Endothelial cell of umbilical vein (primary cell): ENCODE measurements around the gene LRRC7. TPM values are rescaled to one million over a fixed set of nuclear protein-coding genes. Genes with fewer than 3 reads are reported as not detected.

Source experiments
- BruUV-seq: library from RNA; stranded (reverse); fragments of 400-500 nt; replicated peaks from 2 replicates; lab custom pipeline; 2021; lab: Mats Ljungman, UMichigan
- CTCF ChIA-PET: fragments of 300-600, 350-600 bp; sonication (Branson Sonifier 250); formaldehyde crosslinking; loops from one replicate; lab custom pipeline; 2021; ENCODE audit warnings: antibody characterized with exemption, inconsistent platforms; lab: Charles Lee
- POLR2A ChIA-PET: fragments of 300-600, 350-600 bp; sonication (Branson Sonifier 250); formaldehyde crosslinking; loops from one replicate; lab custom pipeline; 2021; ENCODE audit warnings: antibody characterized with exemption, inconsistent platforms; lab: Charles Lee
- DNase-seq: peaks from one replicate; pipeline ENCODE4 v3.0.0-alpha.2; 2011; ENCODE audit warnings: low read depth, low spot score
- FAIRE-seq: peaks from 2 replicates; lab custom pipeline; 2011; peaks lifted over from hg19 to GRCh38; lab: Jason Lieb, UNC
- H2AFZ ChIP-seq: 2 replicates; pipeline ENCODE4 v1.6.0; 2012; ENCODE audit warnings: low read depth, low read length, control low read depth, inconsistent platforms
- H3K27ac ChIP-seq: 2 replicates; pipeline ENCODE4 v1.5.1; 2011; ENCODE audit warnings: low read depth, mild to moderate bottlenecking, control low read depth, low read length, moderate library complexity; ENCODE audit not compliant: insufficient read depth
- H3K27me3 ChIP-seq, 2 experiments: 2 replicates each; pipeline versions ENCODE4 v1.6.0 to v1.6.1; 2011; ENCODE audit warnings: low read length in 2 of 2, mixed read lengths in 1 of 2; ENCODE audit not compliant: control insufficient read depth in 2 of 2, insufficient read depth in 2 of 2
- H3K36me3 ChIP-seq, 2 experiments: 2 replicates in 1 of 2; 3 replicates in 1 of 2; pipeline ENCODE4 v1.5.1; 2011; ENCODE audit warnings: low read length in 2 of 2, mild to moderate bottlenecking in 1 of 2, moderate library complexity in 1 of 2; ENCODE audit not compliant: control insufficient read depth in 2 of 2, insufficient read depth in 2 of 2; ENCODE audit errors: extremely low read depth in 1 of 2
- H3K4me1 ChIP-seq: 3 replicates; pipeline ENCODE4 v1.5.1; 2011; ENCODE audit warnings: mild to moderate bottlenecking, low read length; ENCODE audit not compliant: control insufficient read depth, insufficient read depth; ENCODE audit errors: extremely low read depth
- H3K4me2 ChIP-seq: 2 replicates; pipeline ENCODE4 v1.6.1; 2011; ENCODE audit warnings: low read length, control low read depth, mixed read lengths; ENCODE audit not compliant: insufficient read depth
- H3K4me3 ChIP-seq, 3 experiments: fragments of 200-600 bp in 1 of 3; sonication (generic), shearing (Covaris generic) in 1 of 3; replicated peaks in 1 of 3; 2 replicates each; pipeline ENCODE4 v1.5.1; 2011 to 2016; ENCODE audit warnings: control low read depth in 3 of 3, low read length in 3 of 3, mild to moderate bottlenecking in 2 of 3, inconsistent platforms in 1 of 3, low read depth in 1 of 3, moderate library complexity in 1 of 3; ENCODE audit not compliant: insufficient read depth in 1 of 3
- H3K79me2 ChIP-seq: 2 replicates; pipeline ENCODE4 v1.6.0; 2012; ENCODE audit warnings: low read length, inconsistent platforms; ENCODE audit not compliant: control insufficient read depth, insufficient read depth
- H3K9ac ChIP-seq: replicated peaks from 2 replicates; pipeline ENCODE3; 2011; ENCODE audit warnings: low read length, control low read depth; ENCODE audit not compliant: insufficient read depth; ENCODE audit errors: extremely low read depth
- H3K9me1 ChIP-seq: replicated peaks from 3 replicates; pipeline ENCODE4 v1.6.0; 2011; ENCODE audit warnings: mild to moderate bottlenecking, low read length; ENCODE audit not compliant: control insufficient read depth, insufficient read depth; ENCODE audit errors: extremely low read depth
- H3K9me3 ChIP-seq: replicated peaks from 2 replicates; pipeline ENCODE4 v1.5.1; 2012; ENCODE audit warnings: low read length, inconsistent platforms; ENCODE audit not compliant: control insufficient read depth, insufficient read depth
- H4K20me1 ChIP-seq: replicated peaks from 2 replicates; pipeline ENCODE3; 2011; ENCODE audit warnings: mild to moderate bottlenecking, low read length; ENCODE audit not compliant: control insufficient read depth, insufficient read depth; ENCODE audit errors: extremely low read depth
- CTCF ChIP-seq, 2 donors: IDR thresholded peaks; 1 replicate in 1 of 2; 2 replicates in 1 of 2; pipeline ENCODE4 v1.5.1; 2011; ENCODE audit warnings: low read length in 2 of 2, mild to moderate bottlenecking in 2 of 2, moderate library complexity in 2 of 2, control low read depth in 1 of 2, inconsistent platforms in 1 of 2, low read depth in 1 of 2; ENCODE audit not compliant: insufficient read depth in 1 of 2; ENCODE audit errors: extremely low read depth in 1 of 2
- EZH2 ChIP-seq: IDR thresholded peaks from 2 replicates; pipeline ENCODE4 v1.6.1; 2012; ENCODE audit warnings: borderline replicate concordance, low read depth, mild to moderate bottlenecking, moderate library complexity, low read length, inconsistent platforms; ENCODE audit not compliant: severe bottlenecking
- FOS ChIP-seq: IDR thresholded peaks from 2 replicates; pipeline ENCODE4 v1.6.1; 2011; ENCODE audit warnings: mild to moderate bottlenecking, low read length, moderate library complexity, borderline replicate concordance; ENCODE audit not compliant: insufficient read depth
- GATA2 ChIP-seq: IDR thresholded peaks from 2 replicates; pipeline ENCODE4 v1.7.0; 2011; ENCODE audit warnings: low read depth, mild to moderate bottlenecking, moderate library complexity, mixed read lengths, low read length; ENCODE audit not compliant: insufficient read length, insufficient read depth
- JUN ChIP-seq: IDR thresholded peaks from 2 replicates; pipeline ENCODE4 v1.6.1; 2011; ENCODE audit warnings: borderline replicate concordance, low read depth; ENCODE audit not compliant: insufficient read length, insufficient read depth
- MAX ChIP-seq: IDR thresholded peaks from 2 replicates; pipeline ENCODE4 v1.6.1; 2011; ENCODE audit not compliant: insufficient read depth, insufficient read length
- MYC ChIP-seq: IDR thresholded peaks from one replicate; pipeline ENCODE4 v1.6.1; 2011; ENCODE audit warnings: mild to moderate bottlenecking, low read depth, low read length
- POLR2A ChIP-seq: IDR thresholded peaks from 2 replicates; pipeline ENCODE4 v1.6.1; 2012; ENCODE audit warnings: low read depth, mild to moderate bottlenecking, control low read depth, low read length
- POLR2AphosphoS5 ChIP-seq: IDR thresholded peaks from 2 replicates; pipeline ENCODE4 v1.6.1; 2012; ENCODE audit warnings: low read depth, mild to moderate bottlenecking, control low read depth, low read length, moderate library complexity; ENCODE audit not compliant: insufficient read depth
- dilution Hi-C: fragments of 300-500 bp; cut with MboI; formaldehyde crosslinking; loops from one replicate; pipeline ENCODE4 v1.15.0; 2019; ENCODE audit warnings: low sequenced_read_pairs; ENCODE audit not compliant: extremely low pct_ligation_motif_present
- intact Hi-C: fragments of 100-400 bp; cut with micrococcal nuclease; formaldehyde crosslinking; loops from one replicate; pipeline ENCODE4 v1.10.0; 2022
- polyA plus RNA-seq, 4 experiments: library from polyadenylated mRNA; depleted of rRNA in 3 of 4; stranded (reverse) in 3 of 4; unstranded in 1 of 4; fragments of >200 nt; gene quantifications; 2 replicates each; pipeline versions ENCODE4 v1.2.1 to v1.2.3, GENCODE V29; 2011 to 2012; ENCODE audit warnings: missing spikeins in 1 of 4
- total RNA-seq: library from RNA; stranded (reverse); gene quantifications from 2 replicates; pipeline ENCODE4 v1.2.3, GENCODE V29; 2021

LRRC7 gene
- total and polyA plus RNA-seq, 2 donors (not counting 3 experiments of a cell fraction or from before 2014, with no cell fraction given) = 0.11 to 0.58 TPM

- intact Hi-C loops (no loop called here), dilution Hi-C loops (no loop called here)
- no peak overlapping the region for H3K4me2 ChIP-seq
- H3K4me1 ChIP-seq = no peaks in the 10 kb centered on the region
- BruUV-seq = no TSS peak
- H3K79me2 ChIP-seq = no peaks in the 10 kb centered on the region
- H3K4me3 ChIP-seq = no peak overlapping the region
- POLR2A ChIA-PET = no interaction called here
- H3K36me3 ChIP-seq = no peaks in the 10 kb centered on the region
- CTCF ChIA-PET = interaction anchor here (0.6 kb wide), 1 partner anchor 1206 kb away, joined by 3 read pairs; no protein-coding TSS in a partner anchor
- H4K20me1 ChIP-seq = no peaks in the 10 kb centered on the region
- H3K9ac ChIP-seq = no peak overlapping the region
- TF ChIP-seq CTCF (IDR thresholded peaks at IDR 0.05; ENCODE audit: extremely low read depth in 1 of 2, insufficient read depth in 1 of 2, low read depth in 1 of 2, low read length in 2 of 2) (no peak), POLR2A (no peak), MYC (no peak), POLR2AphosphoS5 (no peak), JUN (no peak), MAX (no peak)
- H3K27ac ChIP-seq = no peak overlapping the region
- DNase-seq (no peak), FAIRE-seq (no peak)
- H2AFZ ChIP-seq = no peak overlapping the region
- no peaks in the 10 kb centered on the region for H3K9me3 ChIP-seq
- H3K9me1 ChIP-seq = no peaks in the 10 kb centered on the region
- no peaks in the 10 kb centered on the region for H3K27me3 ChIP-seq
Measured at GRCh38 chr1:69833536-69833935, 265.8 kb downstream of the LRRC7 start.

- Histone ChIP-seq H3K4me2 (no peak overlapping the region), H3K4me3 (no peak overlapping the region), H3K27ac (no peak overlapping the region), H2AFZ (no peak overlapping the region), H3K9me3 (no peaks in the 10 kb centered on the region), H3K27me3 (no peaks in the 10 kb centered on the region), H3K36me3 (no peaks in the 10 kb centered on the region), H3K9me1 (no peaks in the 10 kb centered on the region), H3K79me2 (no peaks in the 10 kb centered on the region), H3K9ac (no peak overlapping the region), H4K20me1 (no peaks in the 10 kb centered on the region), H3K4me1 (no peaks in the 10 kb centered on the region)
- DNase-seq = no peak
- CTCF ChIA-PET = no interaction called here
- no peak for FAIRE-seq
- intact Hi-C loops = no loop called here
- TF ChIP-seq FOS (no peak), EZH2 (no peak), MAX (no peak), POLR2A (no peak), POLR2AphosphoS5 (no peak), JUN (no peak), CTCF (IDR thresholded peaks at IDR 0.05; ENCODE audit: extremely low read depth in 1 of 2, insufficient read depth in 1 of 2, low read depth in 1 of 2, low read length in 2 of 2) (no peak), GATA2 (no peak), MYC (no peak)
- POLR2A ChIA-PET = no interaction called here
- BruUV-seq = no TSS peak
- dilution Hi-C loops = no loop called here
Measured at GRCh38 chr1:69834336-69834735, 266.6 kb downstream of the LRRC7 start.
